GM23338 (cell line): ENCODE measurements around the gene GRM5. TPM values are rescaled to one million over a fixed set of nuclear protein-coding genes. Genes with fewer than 3 reads are reported as not detected.

ENCODE experiments used
- ATAC-seq: fragments of 200-7000 bp; cut with Tn5 transposase; 3 replicates; pipeline ENCODE4 v1.9.1; 2020
- DNase-seq: peaks from one replicate; pipeline ENCODE4 v3.0.0-alpha.2; 2015; ENCODE audit warnings: low spot score
- H2AFZ ChIP-seq: fragments of 200-600 bp; sonication (generic); 2 replicates; pipeline ENCODE4 v1.8.0; 2016; ENCODE audit warnings: antibody characterized with exemption, mild to moderate bottlenecking, moderate library complexity
- H3F3A ChIP-seq: fragments of 200-600 bp; sonication (generic); replicated peaks from 2 replicates; pipeline ENCODE4 v1.8.0; 2017; ENCODE audit warnings: antibody characterized with exemption, mixed run types, low read depth
- H3K27ac ChIP-seq: fragments of 200-600 bp; sonication (generic); 2 replicates; pipeline ENCODE4 v1.6.1; 2016; ENCODE audit warnings: low read depth
- H3K27me3 ChIP-seq: fragments of 200-600 bp; sonication (generic); 2 replicates; pipeline ENCODE4 v1.8.0; 2016; ENCODE audit warnings: mild to moderate bottlenecking, mixed run types, moderate library complexity; ENCODE audit not compliant: insufficient read depth
- H3K36me3 ChIP-seq: fragments of 200-600 bp; sonication (generic); 2 replicates; pipeline ENCODE4 v1.8.0; 2016; ENCODE audit warnings: mild to moderate bottlenecking; ENCODE audit not compliant: insufficient read depth
- H3K4me1 ChIP-seq: fragments of 200-600 bp; sonication (generic); 2 replicates; pipeline ENCODE4 v1.8.0; 2016; ENCODE audit warnings: mild to moderate bottlenecking, moderate library complexity; ENCODE audit not compliant: insufficient read depth
- H3K4me2 ChIP-seq: fragments of 200-600 bp; sonication (generic); 2 replicates; pipeline ENCODE4 v1.7.1; 2017; ENCODE audit warnings: mixed run types
- H3K4me3 ChIP-seq: fragments of 200-600 bp; sonication (generic); 2 replicates; pipeline ENCODE4 v1.6.1; 2016; ENCODE audit warnings: mixed run types
- H3K79me2 ChIP-seq: fragments of 200-600 bp; sonication (generic); replicated peaks from 2 replicates; pipeline ENCODE4 v1.8.0; 2017; ENCODE audit warnings: mild to moderate bottlenecking; ENCODE audit not compliant: insufficient read depth
- H3K9me2 ChIP-seq: fragments of 200-600 bp; sonication (generic); 2 replicates; pipeline ENCODE4 v1.8.0; 2017; ENCODE audit not compliant: insufficient read depth
- H4K20me1 ChIP-seq: fragments of 200-600 bp; sonication (generic); replicated peaks from 2 replicates; pipeline ENCODE4 v1.8.0; 2017; ENCODE audit warnings: mild to moderate bottlenecking; ENCODE audit not compliant: insufficient read depth
- H3K27ac Mint-ChIP-seq: 2 replicates; pipeline ENCODE4 v1.8.0; 2020; ENCODE audit warnings: inconsistent platforms, mild to moderate bottlenecking, moderate library complexity, mixed read lengths
- H3K27me3 Mint-ChIP-seq: 3 replicates; pipeline ENCODE4 v1.8.0; 2022; ENCODE audit warnings: low read depth, mild to moderate bottlenecking, moderate library complexity, mixed read lengths, inconsistent platforms; ENCODE audit not compliant: insufficient read depth, poor library complexity
- H3K36me3 Mint-ChIP-seq: 3 replicates; pipeline ENCODE4 v1.8.0; 2021; ENCODE audit warnings: low read depth, mild to moderate bottlenecking, inconsistent platforms, moderate library complexity, mixed read lengths
- H3K4me1 Mint-ChIP-seq: 3 replicates; pipeline ENCODE4 v1.8.0; 2020; ENCODE audit warnings: mild to moderate bottlenecking, inconsistent platforms, mixed read lengths
- H3K4me3 Mint-ChIP-seq: 3 replicates; pipeline ENCODE4 v1.8.0; 2021; ENCODE audit warnings: moderate library complexity, mild to moderate bottlenecking, inconsistent platforms, mixed read lengths
- H3K9me3 Mint-ChIP-seq: 3 replicates; pipeline ENCODE4 v1.8.0; 2020; ENCODE audit warnings: moderate library complexity, mild to moderate bottlenecking, inconsistent platforms, mixed read lengths
- EZH2 ChIP-seq: fragments of 200-600 bp; sonication (generic); IDR thresholded peaks from one replicate; pipeline ENCODE4 v1.8.0; 2017; ENCODE audit warnings: antibody characterized with exemption, mild to moderate bottlenecking, low read depth; ENCODE audit not compliant: unreplicated experiment
- JUNB ChIP-seq: IDR thresholded peaks from one replicate; pipeline ENCODE4 v1.6.1; 2016; ENCODE audit warnings: antibody characterized with exemption; ENCODE audit not compliant: unreplicated experiment
- NANOG ChIP-seq: IDR thresholded peaks from 2 replicates; pipeline ENCODE4 v1.6.1; 2016; ENCODE audit warnings: antibody characterized with exemption, borderline replicate concordance
- POLR2AphosphoS5 ChIP-seq: IDR thresholded peaks from 2 replicates; pipeline ENCODE4 v1.6.1; 2016; ENCODE audit warnings: antibody characterized with exemption, low read depth
- REST ChIP-seq: IDR thresholded peaks from one replicate; pipeline ENCODE4 v1.6.1; 2018; ENCODE audit warnings: antibody characterized with exemption; ENCODE audit not compliant: unreplicated experiment
- STAT1 ChIP-seq: IDR thresholded peaks from one replicate; pipeline ENCODE4 v1.6.1; 2016; ENCODE audit warnings: antibody characterized with exemption; ENCODE audit not compliant: unreplicated experiment
- ZNF114 ChIP-seq: fragments of 250-450 bp; sonication (Bioruptor Pico); IDR thresholded peaks from 2 replicates; pipeline ENCODE4 v1.5.0; 2020; ENCODE audit warnings: mild to moderate bottlenecking, moderate library complexity
- ZNF331 ChIP-seq: fragments of 250-450 bp; sonication (Bioruptor Pico); IDR thresholded peaks from 2 replicates; pipeline ENCODE4 v1.5.0; 2020; ENCODE audit warnings: low read depth, mild to moderate bottlenecking, moderate library complexity
- polyA plus RNA-seq: library from polyadenylated mRNA; unstranded; fragments of >200 nt; fragmentation: Nextera tagmentation; extraction: Ambion mirVana; gene quantifications from 2 replicates; pipeline ENCODE4 v1.2.1, GENCODE V29; 2016
- total RNA-seq: library from RNA; depleted of rRNA; stranded (reverse); fragments of >200 nt; shearing (Covaris generic); gene quantifications from 2 replicates; pipeline ENCODE4 v1.2.3, GENCODE V29; 2014
- TF ChIP-seq, protein P1 (sequence below): IDR thresholded peaks from 2 replicates; pipeline ENCODE4 v1.6.1; 2016; ENCODE audit warnings: antibody characterized with exemption
- TF ChIP-seq, protein P2 (sequence below), 2 experiments: fragments of 200-600 bp in 1 of 2; sonication (generic) in 1 of 2; conservative IDR thresholded peaks; 2 replicates each; pipeline versions ENCODE4 v1.5.1 to v1.6.1; 2016 to 2017; ENCODE audit warnings: antibody characterized with exemption in 2 of 2, low read depth in 2 of 2, mild to moderate bottlenecking in 2 of 2, moderate library complexity in 1 of 2

The GRM5 gene
- total and polyA plus RNA-seq, 2 experiments from 2014 or later: 0.23 to 0.45 TPM

GRCh38 chr11:88626216-88626615 lies 439.6 kb downstream of the GRM5 start:
- H3K79me2 ChIP-seq: no peaks in the 10 kb centered on the region

GRCh38 chr11:88623531-88623930 lies 442.3 kb downstream of the GRM5 start:
- Mint-ChIP-seq H3K27me3 (peaks cover 2% of the 10 kb centered on the region), H3K4me1 (peaks cover 14% of the 10 kb centered on the region; the same call in 2 of the 3 replicates), H3K36me3 (no peaks in the 10 kb centered on the region), H3K4me3 (no peak overlapping the region), H3K9me3 (no peaks in the 10 kb centered on the region), H3K27ac (no peak overlapping the region)
- no peaks in the 10 kb centered on the region for H4K20me1 ChIP-seq
- ATAC-seq: no peak
- H3K4me2 ChIP-seq: no peak overlapping the region
- H3F3A ChIP-seq: no peaks in the 10 kb centered on the region
- H3K27me3 ChIP-seq: no peaks in the 10 kb centered on the region
- no peak overlapping the region for H2AFZ ChIP-seq
- H3K79me2 ChIP-seq: no peaks in the 10 kb centered on the region
- H3K4me1 ChIP-seq: peaks cover 11% of the 10 kb centered on the region; the same call in 1 of the 2 replicates
- H3K36me3 ChIP-seq: no peaks in the 10 kb centered on the region
- H3K4me3 ChIP-seq: no peak overlapping the region
- no peaks in the 10 kb centered on the region for H3K9me2 ChIP-seq
- no peak for DNase-seq
- H3K27ac ChIP-seq: no peak overlapping the region
- TF ChIP-seq REST (no peak), ZNF331 (CRISPR knock-in tag) (no peak), POLR2AphosphoS5 (no peak), NANOG (no peak), JUNB (no peak), EZH2 (no peak)
- TF ChIP-seq, protein P1, sequence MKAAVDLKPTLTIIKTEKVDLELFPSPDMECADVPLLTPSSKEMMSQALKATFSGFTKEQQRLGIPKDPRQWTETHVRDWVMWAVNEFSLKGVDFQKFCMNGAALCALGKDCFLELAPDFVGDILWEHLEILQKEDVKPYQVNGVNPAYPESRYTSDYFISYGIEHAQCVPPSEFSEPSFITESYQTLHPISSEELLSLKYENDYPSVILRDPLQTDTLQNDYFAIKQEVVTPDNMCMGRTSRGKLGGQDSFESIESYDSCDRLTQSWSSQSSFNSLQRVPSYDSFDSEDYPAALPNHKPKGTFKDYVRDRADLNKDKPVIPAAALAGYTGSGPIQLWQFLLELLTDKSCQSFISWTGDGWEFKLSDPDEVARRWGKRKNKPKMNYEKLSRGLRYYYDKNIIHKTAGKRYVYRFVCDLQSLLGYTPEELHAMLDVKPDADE: no peak
- TF ChIP-seq, protein P2, sequence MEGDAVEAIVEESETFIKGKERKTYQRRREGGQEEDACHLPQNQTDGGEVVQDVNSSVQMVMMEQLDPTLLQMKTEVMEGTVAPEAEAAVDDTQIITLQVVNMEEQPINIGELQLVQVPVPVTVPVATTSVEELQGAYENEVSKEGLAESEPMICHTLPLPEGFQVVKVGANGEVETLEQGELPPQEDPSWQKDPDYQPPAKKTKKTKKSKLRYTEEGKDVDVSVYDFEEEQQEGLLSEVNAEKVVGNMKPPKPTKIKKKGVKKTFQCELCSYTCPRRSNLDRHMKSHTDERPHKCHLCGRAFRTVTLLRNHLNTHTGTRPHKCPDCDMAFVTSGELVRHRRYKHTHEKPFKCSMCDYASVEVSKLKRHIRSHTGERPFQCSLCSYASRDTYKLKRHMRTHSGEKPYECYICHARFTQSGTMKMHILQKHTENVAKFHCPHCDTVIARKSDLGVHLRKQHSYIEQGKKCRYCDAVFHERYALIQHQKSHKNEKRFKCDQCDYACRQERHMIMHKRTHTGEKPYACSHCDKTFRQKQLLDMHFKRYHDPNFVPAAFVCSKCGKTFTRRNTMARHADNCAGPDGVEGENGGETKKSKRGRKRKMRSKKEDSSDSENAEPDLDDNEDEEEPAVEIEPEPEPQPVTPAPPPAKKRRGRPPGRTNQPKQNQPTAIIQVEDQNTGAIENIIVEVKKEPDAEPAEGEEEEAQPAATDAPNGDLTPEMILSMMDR (conservative IDR thresholded peaks at IDR 0.05; ENCODE audit: low read depth in 2 of 2): no peak

More at GRCh38 chr11:88626216-88626615, 439.6 kb downstream of the GRM5 start:
- H3K27ac Mint-ChIP-seq: no peak overlapping the region
- H3K27ac ChIP-seq: no peak overlapping the region
- peaks cover 4% of the 10 kb centered on the region for H3K27me3 Mint-ChIP-seq
- TF ChIP-seq REST (no peak), ZNF331 (CRISPR knock-in tag) (no peak), JUNB (no peak), EZH2 (no peak), ZNF114 (CRISPR knock-in tag) (no peak), STAT1 (no peak)
- H3K36me3 ChIP-seq: no peaks in the 10 kb centered on the region
- H3K9me2 ChIP-seq: no peaks in the 10 kb centered on the region
- no peaks in the 10 kb centered on the region for H3K9me3 Mint-ChIP-seq
- DNase-seq (no peak), ATAC-seq (no peak)
- H3K4me3 ChIP-seq: no peak overlapping the region
- no peak overlapping the region for H2AFZ ChIP-seq
- no peak overlapping the region for H3K4me2 ChIP-seq
- H3K4me3 Mint-ChIP-seq: no peak overlapping the region
- H3K27me3 ChIP-seq: no peaks in the 10 kb centered on the region
- no peaks in the 10 kb centered on the region; the same call in 2 of the 3 replicates for H3K4me1 Mint-ChIP-seq
- no peaks in the 10 kb centered on the region for H3K4me1 ChIP-seq
- H4K20me1 ChIP-seq: no peaks in the 10 kb centered on the region
- no peaks in the 10 kb centered on the region for H3F3A ChIP-seq
- no peaks in the 10 kb centered on the region for H3K36me3 Mint-ChIP-seq
